Measurements from ENCODE around the gene XPR1.

XPR1 gene

GRCh38 chr1:180902541-180902940 is 270.7 kb downstream of the XPR1 start:
- no peak for DNase-seq (ENCODE audit: low spot score in 2 of 2)
- H3K9me3 Mint-ChIP-seq: no peaks in the 10 kb centered on the region
- H3K4me1 Mint-ChIP-seq: no peaks in the 10 kb centered on the region
- H3K4me3 Mint-ChIP-seq: no peak overlapping the region
- no peak overlapping the region for H3K27ac Mint-ChIP-seq
- no peak for ATAC-seq
- H3K36me3 Mint-ChIP-seq: no peaks in the 10 kb centered on the region

DNA sequence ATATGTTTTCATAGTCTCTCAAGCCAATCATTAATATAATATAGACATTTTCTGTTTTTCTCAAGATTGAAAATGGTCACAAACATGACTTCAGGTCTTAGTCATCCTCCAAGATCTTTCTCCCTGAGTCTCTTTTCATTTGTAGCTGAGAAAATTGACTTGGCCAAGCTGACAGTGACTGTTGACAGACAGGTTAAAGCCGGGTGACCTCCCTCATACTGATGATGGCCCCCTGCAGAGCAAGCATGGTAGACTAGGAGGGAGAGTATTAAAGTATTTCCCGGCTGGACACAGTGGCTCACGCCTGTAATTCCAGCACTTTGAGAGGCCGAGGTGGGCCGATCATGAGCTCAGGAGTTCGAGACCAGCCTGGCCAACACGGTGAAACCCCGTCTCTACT is 274.1 kb downstream of the XPR1 start:
- DNase-seq (ENCODE audit: low spot score in 2 of 2): no peak
- Mint-ChIP-seq H3K36me3 (no peaks in the 10 kb centered on the region), H3K9me3 (no peaks in the 10 kb centered on the region), H3K27ac (no peak overlapping the region), H3K4me1 (peaks cover 8% of the 10 kb centered on the region), H3K4me3 (no peak overlapping the region)
- no peak for ATAC-seq

GRCh38 chr1:180906511-180906910 is 274.7 kb downstream of the XPR1 start:
- peaks cover 8% of the 10 kb centered on the region for H3K4me1 Mint-ChIP-seq
- ATAC-seq: no peak
- no peak overlapping the region for H3K27ac Mint-ChIP-seq
- H3K36me3 Mint-ChIP-seq: no peaks in the 10 kb centered on the region
- H3K4me3 Mint-ChIP-seq: no peak overlapping the region
- no peaks in the 10 kb centered on the region for H3K9me3 Mint-ChIP-seq
- DNase-seq (ENCODE audit: low spot score in 2 of 2): no peak

GRCh38 chr1:180907313-180908055 is 275.7 kb downstream of the XPR1 start:
- Mint-ChIP-seq H3K27ac (no peak overlapping the region), H3K4me3 (no peak overlapping the region), H3K36me3 (no peaks in the 10 kb centered on the region), H3K9me3 (no peaks in the 10 kb centered on the region), H3K4me1 (peaks cover 8% of the 10 kb centered on the region)
- ATAC-seq (no peak), DNase-seq (ENCODE audit: low spot score in 2 of 2) (no peak)

DNA sequence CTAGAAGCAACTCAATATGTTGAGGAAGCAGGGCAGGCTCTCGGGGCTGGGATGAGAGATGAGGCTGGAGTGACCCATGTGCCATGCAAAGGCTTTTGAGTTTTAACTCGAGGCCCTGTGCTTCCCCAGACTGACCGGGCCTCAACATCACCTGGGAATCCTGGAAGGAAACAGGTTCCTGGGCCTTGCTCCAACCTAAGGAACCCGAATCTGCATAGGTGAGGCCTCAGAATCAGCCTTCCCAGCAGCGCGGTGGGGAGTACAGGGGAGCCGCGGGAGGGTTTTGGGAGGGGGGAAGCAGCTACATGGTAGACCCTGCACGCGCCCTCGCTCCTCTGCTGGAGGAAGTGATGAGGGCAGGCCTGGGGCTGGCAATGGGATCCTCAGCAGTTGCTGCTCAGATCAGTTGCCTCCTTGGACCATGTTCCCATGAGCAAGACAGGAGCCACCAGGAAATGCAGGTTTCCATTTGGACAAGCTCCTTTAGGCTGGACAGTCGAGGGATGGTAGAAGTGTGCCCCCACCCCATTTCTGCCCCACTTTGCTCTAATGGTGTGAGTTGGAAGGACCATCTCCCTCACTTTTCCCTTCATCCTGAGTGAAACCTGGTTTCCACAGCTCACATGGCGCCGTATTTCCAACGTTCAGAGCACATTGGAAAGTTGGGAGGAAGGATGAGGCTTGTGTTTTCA is 276.4 kb downstream of the XPR1 start:
- ATAC-seq (no peak), DNase-seq (ENCODE audit: low spot score in 2 of 2) (no peak)
- H3K4me3 Mint-ChIP-seq: no peak overlapping the region
- no peaks in the 10 kb centered on the region for H3K36me3 Mint-ChIP-seq
- H3K27ac Mint-ChIP-seq: no peak overlapping the region
- H3K4me1 Mint-ChIP-seq: peaks cover 8% of the 10 kb centered on the region
- no peaks in the 10 kb centered on the region for H3K9me3 Mint-ChIP-seq

- Mint-ChIP-seq H3K9me3 (no peaks in the 10 kb centered on the region), H3K4me3 (no peak overlapping the region), H3K36me3 (no peaks in the 10 kb centered on the region), H3K4me1 (peaks cover 8% of the 10 kb centered on the region), H3K27ac (no peak overlapping the region)
- ATAC-seq (peak; percentile 29), DNase-seq (ENCODE audit: low spot score in 2 of 2) (no peak)
Measured at GRCh38 chr1:180909005-180909414, 277.2 kb downstream of the XPR1 start.

GRCh38 chr1:180909462-180909976 is 277.7 kb downstream of the XPR1 start:
- Mint-ChIP-seq H3K27ac (no peak overlapping the region), H3K4me1 (peaks cover 8% of the 10 kb centered on the region), H3K4me3 (no peak overlapping the region), H3K9me3 (no peaks in the 10 kb centered on the region), H3K36me3 (no peaks in the 10 kb centered on the region)
- DNase-seq (ENCODE audit: low spot score in 2 of 2) (no peak), ATAC-seq (no peak)

GRCh38 chr1:180911640-180912191 is 279.9 kb downstream of the XPR1 start:
- Mint-ChIP-seq H3K27ac (no peak overlapping the region), H3K4me3 (peak overlapping the region; percentile 29), H3K36me3 (no peaks in the 10 kb centered on the region), H3K9me3 (no peaks in the 10 kb centered on the region), H3K4me1 (peaks cover 8% of the 10 kb centered on the region)
- no peak for ATAC-seq
- DNase-seq (ENCODE audit: low spot score in 2 of 2): no peak

- peak overlapping the region; percentile 29 for H3K4me3 Mint-ChIP-seq
- no peak overlapping the region for H3K27ac Mint-ChIP-seq
- H3K4me1 Mint-ChIP-seq: peaks cover 8% of the 10 kb centered on the region
- ATAC-seq (peak; percentile 9), DNase-seq (ENCODE audit: low spot score in 2 of 2) (no peak)
- no peaks in the 10 kb centered on the region for H3K36me3 Mint-ChIP-seq
- no peaks in the 10 kb centered on the region for H3K9me3 Mint-ChIP-seq
Measured at GRCh38 chr1:180912211-180912800, 280.5 kb downstream of the XPR1 start.

- H3K27ac Mint-ChIP-seq: no peak within 1 kb of the TSS
- ATAC-seq: peak; percentile 11
- peak within 1 kb of the TSS; percentile 45 for H3K4me3 Mint-ChIP-seq
- no peaks in the 10 kb centered on the region for H3K9me3 Mint-ChIP-seq
- peaks cover 8% of the 10 kb centered on the region for H3K4me1 Mint-ChIP-seq
- no peak for DNase-seq (ENCODE audit: low spot score in 2 of 2)
- H3K36me3 Mint-ChIP-seq: no peaks in the 10 kb centered on the region
Measured at GRCh38 chr1:180912801-180913565, 281.2 kb downstream of the XPR1 start, which contains the start of gene KIAA1614. Gene KIAA1614, plus strand, starts transcription at chr1:180912897. Its CDS starts 347 bp downstream, at chr1:180913244.

DNA sequence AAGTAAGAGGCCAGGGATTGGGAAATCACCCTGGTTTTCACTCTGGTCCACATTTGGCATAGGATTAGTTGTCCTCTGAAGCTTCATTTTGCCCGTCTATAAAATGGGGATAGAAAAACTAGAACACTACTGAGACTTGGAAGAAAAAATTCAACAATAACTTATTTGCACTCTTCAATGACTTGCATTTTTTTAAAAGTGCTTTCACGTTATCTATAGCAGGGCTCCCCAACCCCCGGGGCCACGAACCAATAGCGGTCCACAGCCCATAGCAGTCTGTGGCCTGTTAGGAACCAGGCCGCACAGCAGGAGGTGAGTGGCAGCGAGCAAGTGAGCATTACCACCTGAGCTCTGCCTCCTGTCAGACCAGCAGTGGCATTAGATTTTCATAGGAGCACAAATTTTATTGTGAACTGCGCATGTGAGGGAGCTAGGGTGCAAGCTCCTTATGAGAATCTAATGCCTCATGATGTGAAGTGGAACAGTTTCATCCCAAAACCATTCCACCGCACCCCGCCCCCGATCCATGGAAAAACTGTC is 283.7 kb downstream of the XPR1 start:
- no peaks in the 10 kb centered on the region for H3K36me3 Mint-ChIP-seq
- H3K4me1 Mint-ChIP-seq: no peaks in the 10 kb centered on the region
- no peaks in the 10 kb centered on the region for H3K9me3 Mint-ChIP-seq
- H3K4me3 Mint-ChIP-seq: no peak overlapping the region
- DNase-seq (ENCODE audit: low spot score in 2 of 2) (no peak), ATAC-seq (no peak)
- no peak overlapping the region for H3K27ac Mint-ChIP-seq

DNA sequence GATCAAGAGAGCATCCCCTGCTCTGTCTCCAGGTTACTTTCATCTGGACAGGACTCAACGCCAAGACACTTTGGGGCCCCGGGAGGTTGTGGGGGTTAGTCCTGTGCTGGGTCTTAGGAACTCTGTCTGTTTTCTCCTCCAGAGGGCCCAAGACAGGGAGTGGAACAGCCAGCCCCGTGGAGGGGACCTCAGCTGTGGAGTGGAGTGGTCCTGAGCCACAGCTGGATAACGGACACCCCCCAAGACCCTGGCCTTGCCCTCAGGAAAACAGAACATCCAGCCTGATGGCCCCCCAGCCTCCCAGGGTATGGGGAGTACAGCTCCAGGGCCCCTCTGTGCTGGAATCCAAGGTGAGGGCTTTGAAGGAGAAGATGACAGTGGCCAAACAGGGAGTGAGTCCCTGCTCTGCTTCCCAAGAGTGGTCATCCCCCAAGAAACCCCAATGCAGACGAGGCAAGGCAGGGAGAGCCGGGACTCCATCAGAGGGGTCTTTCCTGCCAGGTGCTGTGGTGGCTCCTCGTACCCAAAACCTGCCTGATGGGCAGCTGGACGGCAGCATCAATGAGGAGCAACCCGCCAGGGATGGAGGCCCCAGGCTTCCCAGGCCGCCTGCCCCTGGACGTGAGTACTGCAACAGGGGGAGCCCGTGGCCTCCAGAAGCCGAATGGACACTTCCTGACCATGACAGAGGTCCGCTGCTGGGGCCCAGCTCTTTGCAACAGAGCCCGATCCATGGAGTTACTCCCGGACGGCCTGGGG is 284.4 kb downstream of the XPR1 start:
- ATAC-seq: no peak
- Mint-ChIP-seq H3K4me3 (no peak overlapping the region), H3K36me3 (no peaks in the 10 kb centered on the region), H3K27ac (no peak overlapping the region), H3K4me1 (no peaks in the 10 kb centered on the region), H3K9me3 (no peaks in the 10 kb centered on the region)
- no peak for DNase-seq (ENCODE audit: low spot score in 2 of 2)

GRCh38 chr1:180916771-180917170 is 284.9 kb downstream of the XPR1 start:
- ATAC-seq (no peak), DNase-seq (ENCODE audit: low spot score in 2 of 2) (no peak)
- Mint-ChIP-seq H3K36me3 (no peaks in the 10 kb centered on the region), H3K27ac (no peak overlapping the region), H3K4me1 (no peaks in the 10 kb centered on the region), H3K9me3 (no peaks in the 10 kb centered on the region), H3K4me3 (no peak overlapping the region)

Data from stimulated activated effector memory CD8-positive, alpha-beta T cell treated with anti-CD3 and anti-CD28 coated beads, Interleukin-12 subunit alpha, Interleukin-12 subunit beta, amount 100 ng/mL, for 72 hours (primary cell).